GM12875 (cell line): ENCODE measurements around the gene ATP2C2.
"Not testable (repeated sequence)": the region's sequence is repeated elsewhere in the genome, so short reads cannot be mapped to it uniquely, and the experiment has no call there.

Experiments used
- H3K4me3 ChIP-seq: one replicate; pipeline ENCODE4 v1.5.1; 2011; ENCODE audit warnings: low read depth, low read length, control low read depth
- TF ChIP-seq, protein P1 (sequence below): IDR thresholded peaks from 2 replicates; pipeline ENCODE4 v1.5.1; 2011; ENCODE audit warnings: low read depth, mild to moderate bottlenecking, control low read depth, inconsistent platforms, low read length, moderate library complexity, borderline replicate concordance; ENCODE audit not compliant: insufficient read depth

ATP2C2 gene

DNA sequence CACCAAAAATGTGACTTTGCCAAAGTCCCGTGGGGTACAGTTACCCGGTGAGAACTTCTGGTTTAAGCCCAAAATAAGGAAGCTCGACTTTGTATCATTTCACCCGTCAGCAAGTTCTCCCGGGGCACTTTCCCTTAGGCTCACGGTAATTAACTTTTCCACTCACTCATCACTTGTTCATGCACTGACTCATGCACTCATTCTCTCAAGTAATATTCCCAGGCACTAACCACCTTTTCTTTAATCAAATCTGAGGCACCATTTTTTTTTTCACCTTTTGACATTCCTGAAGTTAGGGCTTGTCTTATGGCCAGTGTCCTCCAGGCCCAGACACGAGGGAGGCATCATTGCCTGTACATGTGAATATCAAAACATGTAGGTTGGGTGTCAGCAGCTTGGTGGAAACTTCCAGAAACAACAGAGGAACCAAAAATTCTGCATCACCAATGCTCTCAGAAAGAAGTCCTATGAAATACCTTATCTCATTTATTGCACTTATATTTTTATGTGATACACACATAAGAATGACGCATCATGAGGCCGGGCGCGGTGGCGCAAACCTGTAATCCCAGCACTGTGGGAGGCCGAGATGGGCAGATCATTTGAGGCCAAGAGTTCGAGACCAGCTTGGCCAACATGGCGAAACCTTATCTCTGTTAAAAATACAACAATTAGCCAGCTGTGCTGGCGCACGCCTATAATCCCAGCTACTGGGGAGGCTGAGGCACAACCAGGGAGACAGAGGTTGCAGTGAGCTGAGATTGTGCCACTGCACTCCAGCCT is 36.1 kb upstream of the ATP2C2 start:
- no peak overlapping the region for H3K4me3 ChIP-seq
- TF ChIP-seq, protein P1, sequence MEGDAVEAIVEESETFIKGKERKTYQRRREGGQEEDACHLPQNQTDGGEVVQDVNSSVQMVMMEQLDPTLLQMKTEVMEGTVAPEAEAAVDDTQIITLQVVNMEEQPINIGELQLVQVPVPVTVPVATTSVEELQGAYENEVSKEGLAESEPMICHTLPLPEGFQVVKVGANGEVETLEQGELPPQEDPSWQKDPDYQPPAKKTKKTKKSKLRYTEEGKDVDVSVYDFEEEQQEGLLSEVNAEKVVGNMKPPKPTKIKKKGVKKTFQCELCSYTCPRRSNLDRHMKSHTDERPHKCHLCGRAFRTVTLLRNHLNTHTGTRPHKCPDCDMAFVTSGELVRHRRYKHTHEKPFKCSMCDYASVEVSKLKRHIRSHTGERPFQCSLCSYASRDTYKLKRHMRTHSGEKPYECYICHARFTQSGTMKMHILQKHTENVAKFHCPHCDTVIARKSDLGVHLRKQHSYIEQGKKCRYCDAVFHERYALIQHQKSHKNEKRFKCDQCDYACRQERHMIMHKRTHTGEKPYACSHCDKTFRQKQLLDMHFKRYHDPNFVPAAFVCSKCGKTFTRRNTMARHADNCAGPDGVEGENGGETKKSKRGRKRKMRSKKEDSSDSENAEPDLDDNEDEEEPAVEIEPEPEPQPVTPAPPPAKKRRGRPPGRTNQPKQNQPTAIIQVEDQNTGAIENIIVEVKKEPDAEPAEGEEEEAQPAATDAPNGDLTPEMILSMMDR, result no peak

DNA sequence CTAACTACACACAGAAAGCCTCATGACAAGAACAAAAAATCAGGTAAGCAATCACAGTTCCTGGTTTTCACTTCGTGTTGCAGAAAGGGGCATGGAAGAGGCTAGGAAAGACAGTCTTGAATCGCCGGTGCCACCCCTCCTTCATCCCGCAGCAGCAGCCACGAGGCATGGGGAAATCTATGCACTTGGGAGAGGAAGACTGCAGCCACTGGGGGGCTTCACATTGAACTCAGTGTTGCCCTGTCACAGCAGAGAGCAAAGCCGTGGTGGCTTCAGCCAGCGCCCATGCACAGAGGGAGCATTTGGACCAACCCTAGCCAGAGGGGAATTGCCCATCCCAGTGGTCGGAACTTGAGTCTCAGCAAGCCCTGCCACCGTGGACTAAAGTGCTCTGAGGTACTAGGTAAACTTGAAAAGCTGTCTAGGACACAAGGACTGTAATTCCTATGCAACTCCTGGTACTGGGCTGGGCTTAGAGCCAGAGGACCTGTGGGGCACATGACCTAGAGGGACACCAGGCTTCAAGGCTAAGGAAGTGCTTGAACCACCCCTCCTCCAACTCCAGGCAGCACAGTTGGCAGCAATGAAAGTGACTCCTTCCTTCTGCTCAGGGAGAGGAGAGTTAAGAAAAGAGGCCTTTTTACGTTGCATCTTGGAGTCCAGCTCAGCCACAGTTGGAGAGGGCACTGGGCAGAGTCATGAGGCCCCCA is 35.2 kb upstream of the ATP2C2 start:
- H3K4me3 ChIP-seq, result no peak overlapping the region
- TF ChIP-seq, protein P1, result no peak

DNA sequence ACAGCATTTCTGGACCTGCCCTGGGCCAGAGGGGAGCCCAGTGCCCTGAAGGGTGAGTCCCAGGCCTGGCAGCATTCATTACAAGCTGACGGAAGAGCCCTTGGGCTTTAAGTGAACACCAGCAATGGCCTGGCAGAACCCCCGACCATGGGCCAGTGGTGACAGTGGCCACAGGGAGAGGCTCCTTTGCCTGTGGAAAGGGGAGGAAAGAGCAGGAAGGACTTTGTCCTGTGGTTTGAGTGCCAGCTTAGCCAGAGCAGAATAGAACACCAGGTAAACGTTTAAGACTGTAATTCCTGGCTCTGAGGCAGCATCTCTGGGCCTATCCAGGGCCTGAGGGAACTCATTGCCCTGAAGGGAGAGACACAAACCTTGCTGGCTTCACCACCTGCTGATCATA is 34.3 kb upstream of the ATP2C2 start:
- no peak overlapping the region for H3K4me3 ChIP-seq
- TF ChIP-seq, protein P1, result no peak

DNA sequence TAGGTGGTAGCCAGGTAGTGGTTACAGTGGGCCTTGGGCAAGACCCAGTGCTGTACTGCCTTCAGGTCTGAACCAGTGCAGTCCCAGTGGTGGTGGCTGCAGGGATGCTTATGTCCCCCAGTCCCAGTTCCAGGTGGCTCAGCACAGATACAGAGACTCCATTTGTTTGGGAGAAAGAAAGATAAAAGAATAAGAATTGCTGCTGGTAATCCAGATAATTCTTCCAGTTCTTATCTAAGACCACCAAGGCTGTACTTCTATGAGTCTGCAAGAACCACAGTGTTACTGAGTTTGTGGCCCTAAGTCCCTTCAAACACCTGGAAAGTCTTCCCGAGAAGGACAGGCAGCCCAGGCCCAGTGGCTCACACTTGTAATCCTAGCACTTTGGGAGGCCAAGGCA is 33.9 kb upstream of the ATP2C2 start:
- TF ChIP-seq, protein P1, result no peak
- no peak overlapping the region for H3K4me3 ChIP-seq

DNA sequence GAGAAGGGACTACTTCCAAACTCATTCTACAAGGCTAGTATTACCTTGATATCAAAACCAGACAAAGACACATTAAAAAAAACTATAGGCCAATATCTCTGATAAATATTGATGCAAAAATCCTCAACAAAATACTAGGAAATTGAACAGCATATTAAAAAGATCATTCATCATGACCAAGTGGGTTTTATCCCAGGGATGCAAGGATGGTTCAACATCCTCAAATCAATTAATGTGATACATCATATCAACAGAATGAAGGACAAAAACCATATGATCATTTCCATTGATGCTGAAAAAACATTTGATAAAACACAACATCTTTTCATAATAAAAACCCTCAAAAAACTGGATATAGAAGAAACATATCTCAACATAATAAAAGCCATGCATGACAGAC is 31.1 kb upstream of the ATP2C2 start:
- H3K4me3 ChIP-seq, result not testable (repeated sequence)

DNA sequence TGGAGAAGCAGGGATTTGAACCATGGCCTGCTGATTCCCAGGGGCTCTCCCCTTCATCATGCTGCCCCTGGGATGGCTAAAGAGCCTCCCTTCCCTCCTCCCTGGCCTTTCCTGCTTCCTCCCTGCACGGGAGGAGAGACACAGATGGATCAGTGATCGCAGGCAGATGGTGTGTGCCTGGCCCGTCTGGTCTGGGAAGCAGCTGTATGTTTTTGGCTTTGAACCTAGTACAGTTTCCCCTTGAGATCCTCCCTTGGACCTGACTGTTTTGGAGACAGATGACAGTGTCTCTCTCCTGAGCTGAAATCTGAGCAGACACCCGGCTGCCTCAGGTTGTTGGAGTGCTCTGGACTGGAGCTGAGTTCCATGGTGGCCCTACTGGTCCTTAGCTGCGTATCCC is 29.0 kb upstream of the ATP2C2 start:
- no peak overlapping the region for H3K4me3 ChIP-seq
- TF ChIP-seq, protein P1, result no peak

DNA sequence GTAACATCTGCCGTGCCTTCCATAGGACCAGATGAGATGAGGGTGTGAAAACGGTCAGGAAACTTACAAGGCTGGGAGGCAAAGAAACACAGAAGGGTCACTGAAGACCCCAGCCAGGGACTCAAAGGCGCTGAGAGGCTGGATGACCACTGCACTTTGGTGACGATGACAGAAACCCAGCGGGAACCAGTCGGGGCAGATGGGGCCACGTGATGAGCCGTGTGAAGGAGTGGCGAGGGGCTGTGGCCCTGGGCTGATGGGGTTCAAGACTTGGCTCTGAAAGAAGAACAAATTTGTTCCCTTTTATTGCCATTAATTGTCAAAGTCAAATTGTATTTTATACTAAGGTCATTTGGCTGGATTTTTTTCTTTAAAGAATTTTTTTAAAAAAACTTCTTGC is 28.6 kb upstream of the ATP2C2 start:
- TF ChIP-seq, protein P1, result no peak
- no peak overlapping the region for H3K4me3 ChIP-seq
